Stimulated activated naive B cell treated with anti-CD40 and anti-IgM and Interleukin-4, amounts not matched to agents 10 μg/mL and 1 μg/mL and 100 μg/mL, for 72 hours (primary cell): Measurements from ENCODE around the gene CELF4.
A peak's percentile ranks its signal among the peaks of the same experiment; 100 is the strongest.

Source experiments
- ATAC-seq, 2 donors: fragments of 150-1000 bp; cut with Tn5 transposase; replicated peaks; 2 replicates each; pipeline ENCODE4 v1.10.0; 2021; ENCODE audit warnings: moderate library complexity in 1 of 2
- DNase-seq: peaks from one replicate; pipeline ENCODE4 v3.0.0; 2021
- H3K27ac Mint-ChIP-seq: one replicate; pipeline ENCODE4 v1.8.0; 2022; ENCODE audit warnings: mild to moderate bottlenecking, mixed read lengths
- H3K27me3 Mint-ChIP-seq, 2 donors: one replicate each; pipeline ENCODE4 v1.8.0; 2022; ENCODE audit warnings: mixed read lengths in 2 of 2
- H3K36me3 Mint-ChIP-seq, 2 donors: one replicate each; pipeline ENCODE4 v1.8.0; 2022; ENCODE audit warnings: mixed read lengths in 2 of 2, mild to moderate bottlenecking in 1 of 2
- H3K4me1 Mint-ChIP-seq, 2 donors: one replicate each; pipeline ENCODE4 v1.8.0; 2022; ENCODE audit warnings: mixed read lengths in 2 of 2, mild to moderate bottlenecking in 1 of 2
- H3K4me3 Mint-ChIP-seq, 2 donors: one replicate each; pipeline ENCODE4 v1.8.0; 2022; ENCODE audit warnings: mild to moderate bottlenecking in 2 of 2, mixed read lengths in 2 of 2, moderate library complexity in 1 of 2
- H3K9me3 Mint-ChIP-seq, 2 donors: one replicate each; pipeline ENCODE4 v1.8.0; 2022; ENCODE audit warnings: mixed read lengths in 2 of 2, mild to moderate bottlenecking in 1 of 2

CELF4 gene

GRCh38 chr18:37341016-37341415 is 224.6 kb downstream of the CELF4 start:
- Mint-ChIP-seq H3K27me3 (peaks cover 11 to 16% of the 10 kb centered on the region in 2 donors), H3K9me3 (no peaks in the 10 kb centered on the region), H3K4me3 (no peak overlapping the region), H3K27ac (no peak overlapping the region), H3K4me1 (no peaks in the 10 kb centered on the region), H3K36me3 (no peaks in the 10 kb centered on the region)
- DNase-seq (no peak), ATAC-seq (no peak)

- H3K4me3 Mint-ChIP-seq: no peak overlapping the region
- no peaks in the 10 kb centered on the region for H3K36me3 Mint-ChIP-seq
- ATAC-seq (no peak), DNase-seq (no peak)
- no peaks in the 10 kb centered on the region for H3K9me3 Mint-ChIP-seq
- no peak overlapping the region for H3K27ac Mint-ChIP-seq
- no peaks in the 10 kb centered on the region for H3K4me1 Mint-ChIP-seq
- H3K27me3 Mint-ChIP-seq: peaks cover 9 to 16% of the 10 kb centered on the region in 2 donors
Observed at GRCh38 chr18:37339701-37340215, 225.8 kb downstream of the CELF4 start.

GRCh38 chr18:37336568-37337285 is 228.9 kb downstream of the CELF4 start:
- Mint-ChIP-seq H3K36me3 (no peaks in the 10 kb centered on the region), H3K4me1 (no peaks in the 10 kb centered on the region), H3K27ac (no peak overlapping the region), H3K27me3 (peaks cover 0 to 4% of the 10 kb centered on the region in 2 donors), H3K4me3 (no peak overlapping the region), H3K9me3 (no peaks in the 10 kb centered on the region)
- ATAC-seq (no peak), DNase-seq (no peak)

GRCh38 chr18:37335409-37335736 is 230.2 kb downstream of the CELF4 start:
- no peak for DNase-seq
- no peaks in the 10 kb centered on the region for H3K27me3 Mint-ChIP-seq
- ATAC-seq: no peak
- no peak overlapping the region for H3K27ac Mint-ChIP-seq
- H3K4me3 Mint-ChIP-seq: no peak overlapping the region
- H3K36me3 Mint-ChIP-seq: no peaks in the 10 kb centered on the region
- H3K9me3 Mint-ChIP-seq: no peaks in the 10 kb centered on the region
- no peaks in the 10 kb centered on the region for H3K4me1 Mint-ChIP-seq

GRCh38 chr18:37334631-37335408 is 230.8 kb downstream of the CELF4 start:
- DNase-seq (no peak), ATAC-seq (no peak)
- no peaks in the 10 kb centered on the region for H3K27me3 Mint-ChIP-seq
- H3K4me1 Mint-ChIP-seq: no peaks in the 10 kb centered on the region
- no peaks in the 10 kb centered on the region for H3K9me3 Mint-ChIP-seq
- H3K36me3 Mint-ChIP-seq: no peaks in the 10 kb centered on the region
- H3K27ac Mint-ChIP-seq: no peak overlapping the region
- no peak overlapping the region for H3K4me3 Mint-ChIP-seq

- Mint-ChIP-seq H3K27me3 (no peaks in the 10 kb centered on the region), H3K4me1 (no peaks in the 10 kb centered on the region), H3K36me3 (no peaks in the 10 kb centered on the region), H3K9me3 (no peaks in the 10 kb centered on the region), H3K27ac (no peak overlapping the region), H3K4me3 (no peak overlapping the region)
- DNase-seq (no peak), ATAC-seq (no peak)
Observed at GRCh38 chr18:37332628-37333420, 232.8 kb downstream of the CELF4 start.

GRCh38 chr18:37332219-37332618 is 233.4 kb downstream of the CELF4 start:
- no peaks in the 10 kb centered on the region for H3K9me3 Mint-ChIP-seq
- ATAC-seq (no peak), DNase-seq (no peak)
- no peaks in the 10 kb centered on the region for H3K36me3 Mint-ChIP-seq
- no peaks in the 10 kb centered on the region for H3K4me1 Mint-ChIP-seq
- no peak overlapping the region for H3K4me3 Mint-ChIP-seq
- no peak overlapping the region for H3K27ac Mint-ChIP-seq
- no peaks in the 10 kb centered on the region for H3K27me3 Mint-ChIP-seq

- Mint-ChIP-seq H3K27me3 (no peaks in the 10 kb centered on the region), H3K36me3 (no peaks in the 10 kb centered on the region), H3K27ac (no peak overlapping the region), H3K4me1 (no peaks in the 10 kb centered on the region), H3K4me3 (no peak overlapping the region), H3K9me3 (no peaks in the 10 kb centered on the region)
- DNase-seq: no peak
- ATAC-seq: no peak
Observed at GRCh38 chr18:37330173-37330572, 235.4 kb downstream of the CELF4 start.

- Mint-ChIP-seq H3K36me3 (no peaks in the 10 kb centered on the region), H3K9me3 (no peaks in the 10 kb centered on the region), H3K4me3 (no peak overlapping the region), H3K27me3 (no peaks in the 10 kb centered on the region), H3K4me1 (no peaks in the 10 kb centered on the region), H3K27ac (no peak overlapping the region)
- DNase-seq (no peak), ATAC-seq (no peak)
Observed at GRCh38 chr18:37328946-37329719, 236.5 kb downstream of the CELF4 start.

GRCh38 chr18:37327063-37327577 is 238.5 kb downstream of the CELF4 start:
- ATAC-seq (no peak), DNase-seq (no peak)
- Mint-ChIP-seq H3K36me3 (no peaks in the 10 kb centered on the region), H3K27ac (no peak overlapping the region), H3K9me3 (no peaks in the 10 kb centered on the region), H3K4me1 (no peaks in the 10 kb centered on the region), H3K4me3 (no peak overlapping the region), H3K27me3 (peaks cover 0 to 5% of the 10 kb centered on the region in 2 donors)

- Mint-ChIP-seq H3K27me3 (peaks cover 0 to 5% of the 10 kb centered on the region in 2 donors), H3K36me3 (no peaks in the 10 kb centered on the region), H3K4me3 (no peak overlapping the region), H3K4me1 (no peaks in the 10 kb centered on the region), H3K27ac (peak overlapping the region; percentile 9), H3K9me3 (no peaks in the 10 kb centered on the region)
- ATAC-seq (peak; percentile 58 to 68), DNase-seq (no peak)
Observed at GRCh38 chr18:37322492-37323035, 243.0 kb downstream of the CELF4 start.

- Mint-ChIP-seq H3K27me3 (peaks cover 0 to 5% of the 10 kb centered on the region in 2 donors), H3K4me1 (no peaks in the 10 kb centered on the region), H3K27ac (no peak overlapping the region), H3K36me3 (no peaks in the 10 kb centered on the region), H3K9me3 (no peaks in the 10 kb centered on the region), H3K4me3 (no peak overlapping the region)
- DNase-seq: no peak
- no peak for ATAC-seq
Observed at GRCh38 chr18:37321582-37322491, 243.8 kb downstream of the CELF4 start.

GRCh38 chr18:37320317-37320716 is 245.3 kb downstream of the CELF4 start:
- Mint-ChIP-seq H3K9me3 (peaks cover 0 to 2% of the 10 kb centered on the region in 2 donors), H3K4me1 (no peaks in the 10 kb centered on the region), H3K36me3 (no peaks in the 10 kb centered on the region), H3K27me3 (peaks cover 0 to 5% of the 10 kb centered on the region in 2 donors), H3K27ac (no peak overlapping the region), H3K4me3 (no peak overlapping the region)
- ATAC-seq (no peak), DNase-seq (no peak)
